ENCODE measurements around the gene CCDC157.

- no peak for TF ChIP-seq RAD21 (IDR thresholded peaks at IDR 0.05)
- TF ChIP-seq, protein P1, sequence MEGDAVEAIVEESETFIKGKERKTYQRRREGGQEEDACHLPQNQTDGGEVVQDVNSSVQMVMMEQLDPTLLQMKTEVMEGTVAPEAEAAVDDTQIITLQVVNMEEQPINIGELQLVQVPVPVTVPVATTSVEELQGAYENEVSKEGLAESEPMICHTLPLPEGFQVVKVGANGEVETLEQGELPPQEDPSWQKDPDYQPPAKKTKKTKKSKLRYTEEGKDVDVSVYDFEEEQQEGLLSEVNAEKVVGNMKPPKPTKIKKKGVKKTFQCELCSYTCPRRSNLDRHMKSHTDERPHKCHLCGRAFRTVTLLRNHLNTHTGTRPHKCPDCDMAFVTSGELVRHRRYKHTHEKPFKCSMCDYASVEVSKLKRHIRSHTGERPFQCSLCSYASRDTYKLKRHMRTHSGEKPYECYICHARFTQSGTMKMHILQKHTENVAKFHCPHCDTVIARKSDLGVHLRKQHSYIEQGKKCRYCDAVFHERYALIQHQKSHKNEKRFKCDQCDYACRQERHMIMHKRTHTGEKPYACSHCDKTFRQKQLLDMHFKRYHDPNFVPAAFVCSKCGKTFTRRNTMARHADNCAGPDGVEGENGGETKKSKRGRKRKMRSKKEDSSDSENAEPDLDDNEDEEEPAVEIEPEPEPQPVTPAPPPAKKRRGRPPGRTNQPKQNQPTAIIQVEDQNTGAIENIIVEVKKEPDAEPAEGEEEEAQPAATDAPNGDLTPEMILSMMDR (IDR thresholded peaks at IDR 0.05; ENCODE audit: low read depth, low read length, missing input control), result peak; percentile 14
- no peak for TF ChIP-seq REST (IDR thresholded peaks at IDR 0.05)
- no peak for TF ChIP-seq HNF4A (conservative IDR thresholded peaks at IDR 0.05)
- TF ChIP-seq GABPA (IDR thresholded peaks at IDR 0.05 in 1 of 2, conservative IDR thresholded peaks at IDR 0.05 in 1 of 2), result no peak
- no peak for TF ChIP-seq ATF3 (IDR thresholded peaks at IDR 0.05)
Measured at GRCh38 chr22:30424534-30425326, 67.9 kb downstream of the CCDC157 start.

Data from liver (tissue), 3 donors.